Activated CD4-positive, alpha-beta memory T cell treated with anti-CD3 and anti-CD28 coated beads, Interleukin-2, amount 10 ng/mL, durations not matched to agents 7 days and 5 days (primary cell): ENCODE results near the gene MSMB. TPM values are rescaled to one million over a fixed set of nuclear protein-coding genes. Genes with fewer than 3 reads are reported as not detected.
"Not testable (repeated sequence)": the region's sequence is repeated elsewhere in the genome, so short reads cannot be mapped to it uniquely, and the experiment has no call there.

Experiments used
- CTCF ChIA-PET: fragments of 350-600 bp; sonication (Branson Sonifier 250); formaldehyde crosslinking; loops from one replicate; lab custom pipeline; 2021; ENCODE audit warnings: antibody characterized with exemption, inconsistent platforms; lab: Charles Lee
- POLR2A ChIA-PET: fragments of 350-600 bp; sonication (Branson Sonifier 250); formaldehyde crosslinking; loops from one replicate; lab custom pipeline; 2021; ENCODE audit warnings: antibody characterized with exemption; lab: Charles Lee
- DNase-seq: peaks from one replicate; pipeline ENCODE4 v3.0.0-alpha.2; 2020
- H3K27ac Mint-ChIP-seq: one replicate; pipeline ENCODE4 v1.8.0; 2021; ENCODE audit warnings: mild to moderate bottlenecking, mixed read lengths
- H3K27me3 Mint-ChIP-seq: one replicate; pipeline ENCODE4 v1.8.0; 2021; ENCODE audit warnings: mixed read lengths
- H3K36me3 Mint-ChIP-seq: one replicate; pipeline ENCODE4 v1.8.0; 2021; ENCODE audit warnings: low read depth, mixed read lengths
- H3K4me1 Mint-ChIP-seq: one replicate; pipeline ENCODE4 v1.8.0; 2021; ENCODE audit warnings: mixed read lengths
- H3K4me3 Mint-ChIP-seq: one replicate; pipeline ENCODE4 v1.8.0; 2021; ENCODE audit warnings: mild to moderate bottlenecking, mixed read lengths
- H3K9me3 Mint-ChIP-seq: one replicate; pipeline ENCODE4 v1.8.0; 2021; ENCODE audit warnings: mixed read lengths
- total RNA-seq, 2 experiments: library from RNA; stranded (reverse); gene quantifications; one replicate each; pipeline ENCODE4 v1.2.3, GENCODE V29; 2021

Gene MSMB
- total RNA-seq, 2 experiments from 2014 or later: not detected

DNA sequence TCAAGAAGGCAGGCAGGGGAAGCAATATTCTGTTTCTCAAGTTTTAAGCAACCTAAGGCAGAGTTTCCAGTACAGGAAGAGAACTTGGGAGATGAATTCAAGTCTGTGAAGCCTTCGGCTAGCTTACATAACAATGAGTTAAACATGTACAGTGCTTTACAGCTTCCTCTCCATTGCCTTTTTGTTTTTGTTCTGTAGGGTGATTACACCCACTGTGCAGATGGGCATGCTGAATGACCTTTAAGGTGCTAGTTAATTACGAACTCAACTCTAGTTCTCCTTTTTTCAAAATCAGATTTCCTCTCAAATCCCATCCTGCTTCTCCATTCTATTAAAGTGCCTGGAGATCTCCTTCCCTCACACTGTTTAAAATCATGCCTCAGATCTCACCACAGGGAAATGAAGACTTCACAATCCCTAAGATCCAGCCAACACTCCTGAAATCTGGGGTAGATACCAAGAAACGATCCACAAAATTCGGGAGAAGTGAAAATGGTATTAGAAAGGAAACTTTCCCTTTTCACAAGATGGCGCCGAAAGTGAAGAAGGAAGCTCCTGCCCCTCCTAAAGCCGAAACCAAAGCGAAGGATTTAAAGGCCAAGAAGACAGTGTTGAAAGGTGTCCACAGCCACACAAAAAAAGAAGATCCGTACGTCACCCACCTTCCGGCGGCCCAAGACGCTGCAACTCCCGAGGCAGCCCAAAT is 16.8 kb upstream of the MSMB start:
- POLR2A ChIA-PET: no interaction called here
- Mint-ChIP-seq H3K9me3 (no peaks in the 10 kb centered on the region), H3K4me3 (no peak overlapping the region), H3K27me3 (peaks cover 3% of the 10 kb centered on the region), H3K27ac (no peak overlapping the region), H3K36me3 (no peaks in the 10 kb centered on the region), H3K4me1 (no peaks in the 10 kb centered on the region)
- DNase-seq: no peak
- CTCF ChIA-PET: no interaction called here

DNA sequence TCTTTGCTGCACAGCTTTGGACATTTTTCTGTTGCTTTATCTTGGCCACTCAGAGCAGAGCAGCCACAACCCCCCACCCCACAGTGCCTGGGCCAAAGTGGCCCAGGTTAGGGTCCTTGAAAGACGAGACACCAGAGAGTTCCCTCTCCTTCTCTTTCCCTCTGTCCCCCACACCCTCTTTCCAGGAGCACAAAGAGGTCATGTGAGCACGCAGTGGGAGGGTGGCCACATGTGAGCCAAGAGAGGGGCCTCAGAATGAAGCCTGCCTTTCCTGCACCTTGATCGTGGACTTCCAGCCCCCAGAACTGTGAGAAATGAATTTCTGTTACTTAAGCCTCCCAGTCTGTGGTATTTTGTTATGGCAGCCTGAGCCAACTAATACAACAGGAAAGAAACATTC is 14.6 kb upstream of the MSMB start:
- Mint-ChIP-seq H3K36me3 (no peaks in the 10 kb centered on the region), H3K9me3 (peaks cover 3% of the 10 kb centered on the region), H3K4me1 (no peaks in the 10 kb centered on the region), H3K27ac (no peak overlapping the region), H3K27me3 (peaks cover 3% of the 10 kb centered on the region), H3K4me3 (no peak overlapping the region)
- POLR2A ChIA-PET: no interaction called here
- CTCF ChIA-PET: no interaction called here
- no peak for DNase-seq

DNA sequence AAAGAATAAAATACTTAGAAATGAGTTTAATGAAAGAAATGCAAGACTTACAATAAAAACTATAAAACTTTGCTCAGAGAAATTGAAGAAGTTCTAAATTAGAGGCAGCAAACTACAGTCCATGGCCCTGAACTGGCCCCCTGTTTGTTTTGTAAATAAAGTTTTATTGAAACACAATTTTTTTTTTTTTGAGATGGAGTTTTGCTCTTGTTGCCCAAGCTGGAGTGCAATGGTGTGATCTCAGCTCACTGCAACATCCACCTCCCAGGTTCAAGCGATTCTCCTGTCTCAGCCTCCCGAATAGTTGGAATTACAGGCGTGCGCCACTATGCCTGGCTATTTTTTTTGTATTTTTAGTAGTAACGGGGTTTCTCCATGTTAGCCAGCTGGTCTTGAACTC is 11.9 kb upstream of the MSMB start:
- H3K27me3 Mint-ChIP-seq, CTCF ChIA-PET, DNase-seq, H3K9me3 Mint-ChIP-seq, POLR2A ChIA-PET, H3K36me3 Mint-ChIP-seq, H3K4me3 Mint-ChIP-seq, H3K4me1 Mint-ChIP-seq, H3K27ac Mint-ChIP-seq: not testable (repeated sequence)

DNA sequence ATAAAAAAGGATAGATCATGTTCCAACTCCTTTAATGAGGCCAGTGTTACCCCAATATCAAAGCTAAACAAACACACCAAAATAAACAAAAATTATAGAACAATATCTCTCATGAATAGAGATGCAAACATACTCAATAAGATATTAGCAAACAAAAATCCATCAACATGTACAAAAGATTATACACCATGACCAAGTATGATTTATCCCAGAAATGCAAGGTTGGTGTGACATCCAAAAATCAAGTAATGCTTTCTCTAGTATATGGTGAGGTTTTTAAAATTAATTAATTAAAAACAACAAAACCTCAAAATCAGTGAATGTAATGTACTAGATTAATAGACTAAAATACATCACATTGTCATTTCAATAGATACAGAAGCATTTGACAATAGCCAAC is 11.0 kb upstream of the MSMB start:
- H3K36me3 Mint-ChIP-seq: no peaks in the 10 kb centered on the region
- no peaks in the 10 kb centered on the region for H3K4me1 Mint-ChIP-seq
- ChIA-PET POLR2A (no interaction called here), CTCF (no interaction called here)
- H3K27me3 Mint-ChIP-seq: peaks cover 1% of the 10 kb centered on the region
- no peak overlapping the region for H3K4me3 Mint-ChIP-seq
- H3K9me3 Mint-ChIP-seq: peaks cover 3% of the 10 kb centered on the region
- no peak for DNase-seq
- no peak overlapping the region for H3K27ac Mint-ChIP-seq

DNA sequence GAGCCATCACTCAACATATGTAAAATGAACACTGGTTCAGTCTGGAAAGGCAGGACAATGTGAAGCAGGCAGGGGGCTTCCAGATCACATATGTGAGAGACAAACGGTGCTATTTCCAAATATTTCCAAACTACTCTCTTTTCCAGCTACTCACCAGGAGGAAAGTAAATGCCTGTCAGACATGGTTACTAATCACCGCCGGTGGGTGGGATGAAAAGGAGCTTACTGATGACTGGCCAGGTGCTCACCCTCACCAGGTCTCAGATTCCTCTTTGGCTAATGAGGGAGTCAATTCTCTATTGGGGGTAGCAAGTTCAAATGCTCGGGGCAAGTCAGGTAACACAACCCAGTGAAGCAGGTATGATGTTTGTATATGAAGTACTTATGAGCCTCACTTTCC is 9.7 kb upstream of the MSMB start:
- peaks cover 8% of the 10 kb centered on the region for H3K27me3 Mint-ChIP-seq
- peaks cover 3% of the 10 kb centered on the region for H3K9me3 Mint-ChIP-seq
- POLR2A ChIA-PET: no interaction called here
- H3K36me3 Mint-ChIP-seq: no peaks in the 10 kb centered on the region
- H3K4me1 Mint-ChIP-seq: no peaks in the 10 kb centered on the region
- H3K4me3 Mint-ChIP-seq: no peak overlapping the region
- DNase-seq: no peak
- no peak overlapping the region for H3K27ac Mint-ChIP-seq
- CTCF ChIA-PET: no interaction called here

DNA sequence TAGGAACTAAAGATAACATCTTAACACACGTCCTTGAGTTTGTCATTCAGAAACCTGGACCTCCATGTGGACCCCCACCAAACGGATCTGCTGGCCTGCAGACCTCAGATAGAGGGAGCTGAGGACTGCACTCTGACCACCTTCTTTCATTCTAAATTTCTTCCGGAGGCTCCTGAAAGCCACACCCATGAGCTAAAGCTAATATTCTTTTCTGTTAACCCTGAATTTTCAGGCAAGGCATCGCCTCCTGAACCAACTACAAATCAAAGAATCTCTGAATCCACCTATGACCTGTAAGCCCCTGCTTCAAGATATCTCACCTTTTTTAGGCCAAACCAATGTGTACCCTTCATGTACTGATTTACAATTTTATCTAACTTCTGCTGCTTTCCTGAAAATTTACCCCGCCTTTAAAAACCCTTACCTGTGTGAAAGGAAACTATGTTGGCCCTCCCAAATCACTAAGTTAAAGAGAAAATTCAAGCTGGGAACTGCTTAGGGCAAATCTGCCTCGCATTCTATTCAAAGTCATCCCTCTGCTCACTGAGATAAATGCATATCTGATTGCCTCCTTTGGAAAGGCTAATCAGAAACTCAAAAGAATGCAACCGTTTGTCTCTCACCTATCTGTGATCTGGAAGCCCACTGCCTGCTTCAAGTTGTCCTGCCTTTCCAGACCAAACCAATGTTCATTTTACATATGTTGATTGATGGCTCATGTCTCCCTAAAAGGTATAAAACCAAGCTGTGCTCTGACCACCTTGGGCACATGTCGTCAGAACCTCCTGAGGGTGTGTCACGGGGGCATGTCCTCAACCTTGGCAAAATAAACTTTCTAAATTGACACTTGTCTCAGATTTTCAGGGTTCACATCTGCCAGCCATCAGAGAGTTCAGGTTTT is 7.7 kb upstream of the MSMB start:
- Mint-ChIP-seq H3K27me3 (peaks cover 6% of the 10 kb centered on the region), H3K4me3 (no peak overlapping the region), H3K4me1 (no peaks in the 10 kb centered on the region), H3K36me3 (no peaks in the 10 kb centered on the region), H3K9me3 (peaks cover 3% of the 10 kb centered on the region), H3K27ac (no peak overlapping the region)
- DNase-seq: no peak
- POLR2A ChIA-PET: no interaction called here
- CTCF ChIA-PET: no interaction called here

DNA sequence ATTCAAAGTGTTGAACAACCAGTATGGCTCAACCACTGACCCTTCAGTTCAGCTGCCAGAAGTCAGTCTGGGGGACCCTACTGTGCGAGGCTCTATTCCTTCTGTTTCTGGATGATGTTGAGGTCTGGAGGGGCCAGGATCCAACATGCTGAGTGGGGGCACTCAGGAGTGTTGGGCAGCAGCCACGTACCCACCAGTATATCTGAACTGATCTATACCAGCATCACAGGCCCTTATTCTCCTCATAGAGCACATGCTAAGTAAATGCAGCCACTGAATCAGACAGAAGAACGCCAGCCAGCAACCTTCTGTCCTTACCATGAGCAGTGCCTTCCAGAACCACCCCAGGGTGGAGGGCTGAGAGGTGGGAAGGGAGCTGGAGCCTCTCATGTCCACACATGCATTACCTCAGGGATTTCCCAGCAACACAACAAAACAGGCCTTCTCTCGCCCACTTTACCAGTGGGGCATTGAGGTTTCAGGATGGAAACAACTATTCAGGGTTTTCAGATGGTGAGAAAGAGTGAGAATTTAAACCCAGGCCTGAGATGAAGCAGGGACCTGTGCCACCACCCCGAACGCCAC is 6.8 kb upstream of the MSMB start:
- ChIA-PET CTCF (no interaction called here), POLR2A (no interaction called here)
- no peak overlapping the region for H3K27ac Mint-ChIP-seq
- no peak overlapping the region for H3K4me3 Mint-ChIP-seq
- H3K27me3 Mint-ChIP-seq: peaks cover 6% of the 10 kb centered on the region
- no peak for DNase-seq
- no peaks in the 10 kb centered on the region for H3K4me1 Mint-ChIP-seq
- H3K36me3 Mint-ChIP-seq: no peaks in the 10 kb centered on the region
- H3K9me3 Mint-ChIP-seq: peaks cover 3% of the 10 kb centered on the region

DNA sequence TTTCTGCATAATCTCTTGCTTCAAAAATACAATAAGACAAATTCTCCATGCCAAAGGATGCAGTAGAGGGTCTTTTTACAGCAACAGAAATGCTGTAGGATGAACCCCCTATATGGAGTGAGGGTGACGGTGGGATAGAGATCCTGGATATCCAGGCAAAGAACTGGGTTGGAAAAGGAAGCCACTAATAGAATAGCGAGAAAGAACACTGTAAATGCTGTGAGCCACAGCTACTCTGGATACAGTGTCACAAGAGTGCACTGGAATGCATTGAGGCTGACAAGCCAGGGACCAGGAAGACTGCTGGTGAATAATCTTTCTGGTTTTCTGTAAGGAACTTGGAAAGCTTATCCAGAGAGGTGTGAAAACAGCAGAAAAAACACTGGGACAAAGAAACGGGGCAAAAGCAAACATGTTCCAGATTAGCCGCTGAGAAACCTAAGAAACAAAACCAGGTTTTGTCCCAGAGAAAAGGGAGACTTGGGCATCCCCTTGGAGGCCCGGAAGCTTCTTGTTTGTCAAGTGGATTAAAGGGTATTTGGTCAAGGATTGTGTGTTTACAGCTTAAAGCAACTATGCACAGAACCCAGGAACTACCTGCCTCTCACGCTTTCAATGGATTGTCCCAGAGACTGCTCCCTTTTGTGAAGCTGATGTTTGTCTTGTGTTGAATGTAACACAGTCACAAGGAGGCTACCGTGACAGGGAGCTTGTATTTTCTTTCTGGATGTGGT is 6.2 kb upstream of the MSMB start:
- CTCF ChIA-PET: no interaction called here
- POLR2A ChIA-PET: no interaction called here
- Mint-ChIP-seq H3K9me3 (peaks cover 3% of the 10 kb centered on the region), H3K4me3 (no peak overlapping the region), H3K36me3 (no peaks in the 10 kb centered on the region), H3K27ac (no peak overlapping the region), H3K4me1 (no peaks in the 10 kb centered on the region), H3K27me3 (peaks cover 6% of the 10 kb centered on the region)
- DNase-seq: no peak

DNA sequence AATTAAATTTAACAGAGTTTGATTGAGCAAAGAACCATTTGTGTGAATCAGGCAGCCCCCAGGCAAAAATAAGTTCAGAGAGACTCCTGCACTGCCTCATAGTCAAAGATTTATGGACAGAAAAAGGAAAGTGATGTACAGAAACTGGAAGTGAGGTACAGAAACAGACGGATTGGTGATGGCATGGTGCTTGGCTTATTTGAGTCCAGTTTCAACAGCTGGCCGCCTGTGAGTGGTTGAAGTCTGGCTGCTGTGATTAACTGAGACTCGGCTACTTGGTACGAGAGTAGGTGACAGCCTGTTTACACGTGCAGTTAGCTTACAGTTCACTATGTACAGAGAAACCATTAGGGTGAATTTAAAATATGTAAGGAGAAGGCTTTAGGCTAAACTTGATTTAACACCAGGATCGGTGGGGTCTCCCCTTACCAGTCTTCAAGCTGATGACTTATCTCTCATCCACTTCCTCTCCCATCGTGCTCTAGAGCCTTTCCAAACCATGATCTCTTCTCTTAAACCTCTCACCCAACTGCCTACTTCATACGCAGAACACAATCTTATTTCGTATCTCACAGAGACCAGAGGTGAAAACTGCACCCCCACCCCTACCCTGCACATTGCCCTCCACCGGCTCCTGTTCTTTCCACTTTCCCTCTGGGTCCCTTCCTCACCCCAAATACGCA is 5.0 kb upstream of the MSMB start:
- no peak for DNase-seq
- Mint-ChIP-seq H3K9me3 (no peaks in the 10 kb centered on the region), H3K27ac (no peak overlapping the region), H3K36me3 (no peaks in the 10 kb centered on the region), H3K4me3 (no peak overlapping the region), H3K4me1 (no peaks in the 10 kb centered on the region), H3K27me3 (peaks cover 6% of the 10 kb centered on the region)
- ChIA-PET CTCF (no interaction called here), POLR2A (no interaction called here)

DNA sequence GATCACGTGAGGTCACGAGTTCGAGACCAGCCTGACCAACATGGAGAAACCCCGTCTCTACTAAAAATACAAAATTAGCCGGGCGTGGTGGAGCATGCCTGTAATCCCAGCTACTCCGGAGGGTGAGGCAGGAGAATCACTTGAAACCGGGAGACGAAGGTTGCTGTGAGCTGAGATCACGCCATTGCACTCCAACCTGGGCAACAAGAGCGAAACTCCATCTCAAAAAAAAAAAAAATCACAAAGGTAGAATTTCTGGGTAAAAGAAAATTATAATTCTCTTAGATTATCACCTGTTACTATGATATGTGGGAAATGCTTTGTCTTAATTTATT is 3.4 kb upstream of the MSMB start:
- CTCF ChIA-PET, POLR2A ChIA-PET, H3K27me3 Mint-ChIP-seq, H3K9me3 Mint-ChIP-seq, H3K4me3 Mint-ChIP-seq, H3K27ac Mint-ChIP-seq, DNase-seq, H3K4me1 Mint-ChIP-seq, H3K36me3 Mint-ChIP-seq: not testable (repeated sequence)

DNA sequence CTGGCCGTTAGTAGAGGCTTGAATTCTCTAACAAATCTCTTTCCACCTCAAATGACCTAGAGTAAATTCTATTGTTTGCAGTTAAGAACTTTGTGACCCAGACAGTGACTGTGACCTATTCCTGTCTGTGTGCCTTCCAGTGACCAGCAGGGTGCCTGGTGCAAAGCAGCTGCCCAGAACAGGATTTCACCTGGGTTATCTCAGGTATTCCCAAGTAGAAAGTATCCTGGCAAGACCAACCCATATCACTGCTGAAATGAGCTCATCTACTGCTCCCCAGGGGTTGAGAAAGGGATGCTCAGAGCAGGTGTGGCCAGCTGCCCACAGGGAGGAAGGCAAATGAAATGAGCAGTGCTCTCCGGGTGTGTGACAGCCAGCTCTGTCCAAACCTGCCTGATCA is 2.1 kb upstream of the MSMB start:
- Mint-ChIP-seq H3K27me3 (peaks cover 8% of the 10 kb centered on the region), H3K36me3 (no peaks in the 10 kb centered on the region), H3K27ac (no peak overlapping the region), H3K9me3 (no peaks in the 10 kb centered on the region), H3K4me3 (no peak overlapping the region), H3K4me1 (no peaks in the 10 kb centered on the region)
- CTCF ChIA-PET: no interaction called here
- DNase-seq: no peak
- POLR2A ChIA-PET: no interaction called here

DNA sequence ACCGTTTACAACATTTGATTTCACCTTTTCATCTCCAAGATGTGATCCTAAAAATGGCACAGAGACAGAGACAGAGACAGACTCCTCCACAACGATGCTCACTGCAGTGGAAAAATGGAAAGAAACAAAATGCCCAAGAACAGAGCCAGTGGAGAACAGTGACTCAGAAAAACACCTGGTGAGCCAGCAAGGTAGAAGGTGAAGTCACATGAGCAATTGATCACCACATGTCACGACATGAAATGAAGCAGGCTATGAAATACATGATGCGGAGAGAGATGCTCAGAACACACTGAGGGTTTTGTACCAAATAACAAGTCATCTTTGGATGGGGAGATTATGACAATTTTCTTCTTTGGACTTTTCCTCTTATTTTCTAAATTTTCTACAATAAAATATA is 3.5 kb downstream of the MSMB start:
- DNase-seq: no peak
- CTCF ChIA-PET: no interaction called here
- H3K4me1 Mint-ChIP-seq: no peaks in the 10 kb centered on the region
- no peak overlapping the region for H3K27ac Mint-ChIP-seq
- H3K36me3 Mint-ChIP-seq: no peaks in the 10 kb centered on the region
- H3K9me3 Mint-ChIP-seq: no peaks in the 10 kb centered on the region
- H3K4me3 Mint-ChIP-seq: no peak overlapping the region
- H3K27me3 Mint-ChIP-seq: peaks cover 13% of the 10 kb centered on the region
- POLR2A ChIA-PET: no interaction called here

DNA sequence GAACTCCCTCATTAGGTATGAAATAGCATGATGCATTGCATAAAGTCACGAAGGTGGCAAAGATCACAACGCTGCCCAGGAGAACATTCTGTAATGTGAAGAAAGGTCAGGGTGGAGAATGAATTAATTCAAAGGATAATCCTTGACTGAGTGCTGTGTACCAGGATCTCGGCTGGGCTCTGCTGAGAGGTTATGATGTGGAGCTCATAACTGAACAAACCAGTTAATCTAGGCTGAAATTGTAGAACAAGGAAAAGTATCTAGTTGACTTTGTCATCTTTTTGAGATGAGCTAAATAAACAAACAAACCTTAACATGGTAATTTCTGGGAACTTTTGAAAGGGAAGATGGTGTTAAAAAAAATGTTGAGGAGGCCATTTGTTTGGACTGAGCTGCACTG is 6.1 kb downstream of the MSMB start:
- ChIA-PET POLR2A (interaction anchor here (0.9 kb wide), 1 partner anchor 14 kb away, joined by 3 read pairs; no protein-coding TSS in a partner anchor), CTCF (interaction anchor here (1.5 kb wide), 1 partner anchor 11 kb away, joined by 5 read pairs; no protein-coding TSS in a partner anchor)
- Mint-ChIP-seq H3K9me3 (no peaks in the 10 kb centered on the region), H3K27me3 (peaks cover 16% of the 10 kb centered on the region), H3K4me1 (no peaks in the 10 kb centered on the region), H3K27ac (no peak overlapping the region), H3K4me3 (no peak overlapping the region), H3K36me3 (no peaks in the 10 kb centered on the region)
- no peak for DNase-seq
